Activated naive CD8-positive, alpha-beta T cell treated with anti-CD3 and anti-CD28 coated beads, Interleukin-2, amount 50 U/mL, for 24 hours (primary cell): ENCODE measurements around the gene SEC31A.

Experiments used
- ATAC-seq: fragments of 150-1000 bp; cut with Tn5 transposase; one replicate; pipeline ENCODE4 v1.10.0; 2021
- DNase-seq: peaks from one replicate; pipeline ENCODE4 v3.0.0; 2021
- H3K27ac Mint-ChIP-seq: one replicate; pipeline ENCODE4 v1.8.0; 2021; ENCODE audit warnings: mild to moderate bottlenecking, mixed read lengths
- H3K27me3 Mint-ChIP-seq: one replicate; pipeline ENCODE4 v1.8.0; 2021; ENCODE audit warnings: mixed read lengths
- H3K36me3 Mint-ChIP-seq: one replicate; pipeline ENCODE4 v1.8.0; 2021; ENCODE audit warnings: low read depth, mixed read lengths
- H3K4me1 Mint-ChIP-seq: one replicate; pipeline ENCODE4 v1.8.0; 2021; ENCODE audit warnings: mixed read lengths
- H3K4me3 Mint-ChIP-seq: one replicate; pipeline ENCODE4 v1.8.0; 2021; ENCODE audit warnings: mild to moderate bottlenecking, moderate library complexity, mixed read lengths
- H3K9me3 Mint-ChIP-seq: one replicate; pipeline ENCODE4 v1.8.0; 2021; ENCODE audit warnings: mixed read lengths

Gene SEC31A

GRCh38 chr4:82900411-82901182 is 9.6 kb upstream of the SEC31A start, which contains the start of gene THAP9:
Gene THAP9, plus strand, starts transcription at chr4:82900735. Its CDS starts 68 bp downstream, at chr4:82900803.
- ATAC-seq (peak; percentile 87), DNase-seq (peak; percentile 94)
- no peaks in the 10 kb centered on the region for H3K27me3 Mint-ChIP-seq
- H3K27ac Mint-ChIP-seq = no peak within 1 kb of the TSS
- peaks cover 31% of the 10 kb centered on the region for H3K36me3 Mint-ChIP-seq
- no peaks in the 10 kb centered on the region for H3K9me3 Mint-ChIP-seq
- no peak within 1 kb of the TSS for H3K4me3 Mint-ChIP-seq
- peaks cover 56% of the 10 kb centered on the region for H3K4me1 Mint-ChIP-seq

- ATAC-seq = no peak
- Mint-ChIP-seq H3K27ac (no peak overlapping the region), H3K9me3 (no peaks in the 10 kb centered on the region)
Measured at GRCh38 chr4:82900066-82900410, 9.1 kb upstream of the SEC31A start.

DNA sequence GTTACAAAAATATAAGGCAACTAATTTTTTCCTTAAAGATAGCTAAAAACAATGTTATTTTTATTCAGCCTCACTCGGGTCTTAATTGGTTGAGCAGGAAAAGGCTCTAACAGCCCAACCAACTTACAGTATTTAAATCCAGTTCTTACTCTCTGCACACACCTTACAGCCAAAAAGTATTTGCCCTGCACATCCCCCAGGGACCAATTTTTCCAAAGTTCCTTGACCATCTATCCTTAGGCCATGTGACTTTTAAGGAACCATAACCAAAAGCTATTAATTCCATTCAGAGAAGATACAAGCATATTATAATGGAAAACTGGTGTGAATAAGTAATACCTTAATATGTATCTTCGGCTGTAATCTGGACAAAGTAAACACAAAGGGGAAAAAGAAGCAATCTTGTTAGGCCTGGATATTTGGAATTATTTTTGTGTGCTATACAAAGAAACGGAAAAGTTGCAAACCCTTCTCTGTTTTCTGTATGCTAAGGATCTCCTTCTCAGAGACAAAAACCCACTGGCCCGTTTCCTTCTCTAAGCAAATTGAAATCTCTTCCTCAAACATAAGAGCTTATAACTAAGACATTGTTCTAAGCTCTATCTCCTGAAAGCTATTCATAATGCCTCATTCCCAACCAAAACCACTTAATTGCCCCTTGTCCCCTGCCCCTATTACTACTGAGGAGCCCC is 8.6 kb upstream of the SEC31A start:
- Mint-ChIP-seq H3K9me3 (no peaks in the 10 kb centered on the region), H3K27ac (no peak overlapping the region), H3K4me3 (no peak overlapping the region), H3K4me1 (peaks cover 52% of the 10 kb centered on the region), H3K27me3 (no peaks in the 10 kb centered on the region), H3K36me3 (peaks cover 37% of the 10 kb centered on the region)
- DNase-seq (no peak), ATAC-seq (no peak)

More at GRCh38 chr4:82900066-82900410, 9.1 kb upstream of the SEC31A start:
- Mint-ChIP-seq H3K4me3 (no peak overlapping the region), H3K36me3 (peaks cover 33% of the 10 kb centered on the region), H3K27me3 (no peaks in the 10 kb centered on the region), H3K4me1 (peaks cover 52% of the 10 kb centered on the region)
- DNase-seq = no peak

DNA sequence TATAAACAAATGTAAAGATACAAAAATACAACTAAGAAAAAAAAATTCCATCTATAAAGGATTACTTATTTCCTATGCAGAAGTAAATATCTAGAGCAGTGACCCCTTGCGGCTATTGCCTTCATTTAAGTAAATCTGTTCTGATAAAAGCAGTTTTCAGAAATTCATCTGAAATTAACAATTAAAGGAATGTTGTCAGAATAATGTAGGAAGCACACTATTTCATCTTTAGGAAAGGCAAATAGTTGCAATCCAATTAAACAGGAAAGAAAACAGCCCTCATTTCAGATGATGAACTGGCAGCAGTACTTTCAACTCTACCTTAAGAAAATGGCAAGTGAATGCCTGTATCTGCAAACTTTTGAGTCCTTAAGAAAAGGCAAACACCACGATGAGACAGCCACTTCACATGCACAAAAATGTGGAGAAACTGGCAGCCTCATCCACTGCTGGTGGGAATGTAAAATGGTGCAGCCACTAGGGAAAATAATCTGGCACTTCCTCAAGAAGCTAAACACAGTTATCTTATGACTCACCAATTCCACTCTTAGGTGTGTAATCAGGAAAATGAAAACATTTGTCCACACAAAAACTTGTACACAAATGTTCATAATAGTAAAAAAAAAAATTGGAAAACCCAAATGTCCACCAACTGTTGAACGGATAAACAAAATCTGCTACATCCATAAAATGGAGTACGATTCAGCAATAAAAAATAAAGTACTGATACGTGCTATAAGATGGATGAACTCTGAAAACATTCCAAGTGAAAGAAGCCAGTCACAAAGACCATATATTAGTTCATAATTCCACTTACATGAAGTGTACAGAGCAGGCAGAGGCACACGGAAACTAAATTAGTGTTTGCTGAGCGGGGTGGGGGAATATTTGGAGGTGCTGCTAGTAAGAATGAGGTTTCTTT is 7.6 kb upstream of the SEC31A start:
- no peak for DNase-seq

GRCh38 chr4:82896755-82897154 is 5.8 kb upstream of the SEC31A start:
- peaks cover 50% of the 10 kb centered on the region for H3K4me1 Mint-ChIP-seq
- no peak for DNase-seq
- no peaks in the 10 kb centered on the region for H3K9me3 Mint-ChIP-seq
- peak overlapping the region; percentile 19 for H3K4me3 Mint-ChIP-seq
- no peak for ATAC-seq
- H3K36me3 Mint-ChIP-seq = peaks cover 52% of the 10 kb centered on the region
- H3K27ac Mint-ChIP-seq = no peak overlapping the region
- no peaks in the 10 kb centered on the region for H3K27me3 Mint-ChIP-seq

More for the DNA sequence above, 7.6 kb upstream of the SEC31A start:
- H3K9me3 Mint-ChIP-seq = no peaks in the 10 kb centered on the region
- peaks cover 45% of the 10 kb centered on the region for H3K36me3 Mint-ChIP-seq
- H3K4me1 Mint-ChIP-seq = peaks cover 51% of the 10 kb centered on the region
- no peak overlapping the region for H3K4me3 Mint-ChIP-seq
- H3K27ac Mint-ChIP-seq = no peak overlapping the region
- H3K27me3 Mint-ChIP-seq = no peaks in the 10 kb centered on the region
- no peak for ATAC-seq

DNA sequence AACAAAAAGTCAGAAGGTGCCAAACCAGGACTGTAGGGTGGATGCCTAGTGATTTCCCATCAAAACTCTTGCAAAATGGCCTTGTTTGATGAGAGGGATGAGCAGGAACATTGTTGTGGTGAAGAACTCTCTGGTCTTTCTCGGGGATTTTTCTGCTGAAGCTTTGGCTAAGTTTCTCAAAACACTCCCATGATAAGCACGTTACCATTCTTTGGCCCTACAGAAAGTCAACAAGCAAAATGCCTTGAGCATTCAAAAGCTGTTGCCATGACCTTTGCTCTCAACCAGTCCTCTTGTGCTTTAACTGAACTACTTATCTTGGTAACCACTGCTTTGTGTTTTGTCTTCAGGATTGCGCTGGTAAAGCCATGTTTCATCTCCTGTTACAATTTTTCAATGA is 3.0 kb upstream of the SEC31A start:
- peaks cover 63% of the 10 kb centered on the region for H3K4me1 Mint-ChIP-seq
- ATAC-seq (no peak), DNase-seq (no peak)
- H3K27ac Mint-ChIP-seq = no peak overlapping the region
- peaks cover 52% of the 10 kb centered on the region for H3K36me3 Mint-ChIP-seq
- no peak overlapping the region for H3K4me3 Mint-ChIP-seq
- H3K27me3 Mint-ChIP-seq = no peaks in the 10 kb centered on the region
- no peaks in the 10 kb centered on the region for H3K9me3 Mint-ChIP-seq

DNA sequence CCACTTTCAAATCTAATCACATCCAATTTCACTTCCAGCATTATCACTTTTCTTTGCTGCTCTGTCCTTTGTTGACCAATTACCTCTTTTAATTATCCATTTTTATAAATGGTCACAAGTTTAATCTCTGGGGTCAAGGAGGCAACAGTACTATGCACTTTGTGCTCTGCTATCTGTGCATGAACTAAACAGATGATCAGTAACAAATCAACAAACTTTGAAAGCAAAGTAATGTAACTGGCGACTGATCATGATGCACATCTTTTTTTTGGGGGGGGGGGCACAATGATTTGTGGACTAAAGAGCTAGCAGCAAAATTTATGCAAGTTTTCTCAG is 1.5 kb upstream of the SEC31A start:
- H3K27me3 Mint-ChIP-seq = no peaks in the 10 kb centered on the region
- DNase-seq (no peak), ATAC-seq (no peak)
- H3K36me3 Mint-ChIP-seq = peaks cover 44% of the 10 kb centered on the region
- peak overlapping the region; percentile 92 for H3K27ac Mint-ChIP-seq
- H3K9me3 Mint-ChIP-seq = no peaks in the 10 kb centered on the region
- peak overlapping the region; percentile 95 for H3K4me3 Mint-ChIP-seq
- H3K4me1 Mint-ChIP-seq = peaks cover 59% of the 10 kb centered on the region

GRCh38 chr4:82891707-82892466 is 934 bp upstream of the SEC31A start:
- no peak for DNase-seq
- Mint-ChIP-seq H3K36me3 (peaks cover 43% of the 10 kb centered on the region), H3K9me3 (no peaks in the 10 kb centered on the region)

DNA sequence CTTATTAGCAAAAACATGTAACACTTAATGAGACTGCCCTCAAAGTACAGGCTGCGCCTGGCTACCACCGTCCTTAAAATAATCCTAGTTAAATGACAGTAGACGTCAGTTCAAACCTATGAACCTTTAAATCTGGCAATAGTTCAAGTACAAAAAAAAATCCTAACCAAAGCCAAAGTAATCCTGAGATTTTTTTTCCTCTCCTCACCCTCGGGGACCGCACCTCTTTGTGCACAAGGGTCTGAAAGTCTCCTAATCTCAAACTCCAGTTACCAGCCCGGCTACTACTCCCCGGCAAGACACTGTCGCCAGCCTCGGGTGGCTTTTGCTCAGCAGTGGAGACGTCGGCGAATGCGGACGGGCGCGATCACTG is 439 bp downstream of the SEC31A start:
- peak overlapping the region; percentile 92 for H3K27ac Mint-ChIP-seq
- no peaks in the 10 kb centered on the region for H3K27me3 Mint-ChIP-seq
- peaks cover 64% of the 10 kb centered on the region for H3K4me1 Mint-ChIP-seq
- no peaks in the 10 kb centered on the region for H3K9me3 Mint-ChIP-seq
- ATAC-seq (peak; percentile 68), DNase-seq (no peak)
- H3K36me3 Mint-ChIP-seq = peaks cover 32% of the 10 kb centered on the region
- peak overlapping the region; percentile 95 for H3K4me3 Mint-ChIP-seq

More at GRCh38 chr4:82891707-82892466, 934 bp upstream of the SEC31A start:
- Mint-ChIP-seq H3K4me3 (peak overlapping the region; percentile 95), H3K27ac (peak overlapping the region; percentile 92), H3K27me3 (no peaks in the 10 kb centered on the region), H3K4me1 (peaks cover 60% of the 10 kb centered on the region)
- ATAC-seq = no peak

GRCh38 chr4:82889287-82889686 is 1.7 kb downstream of the SEC31A start:
- Mint-ChIP-seq H3K27ac (peak overlapping the region; percentile 92), H3K9me3 (no peaks in the 10 kb centered on the region), H3K4me1 (peaks cover 64% of the 10 kb centered on the region), H3K27me3 (no peaks in the 10 kb centered on the region), H3K36me3 (peaks cover 24% of the 10 kb centered on the region), H3K4me3 (peak overlapping the region; percentile 95)
- ATAC-seq = no peak
- DNase-seq = no peak

- DNase-seq (no peak), ATAC-seq (no peak)
- no peaks in the 10 kb centered on the region for H3K27me3 Mint-ChIP-seq
- H3K4me3 Mint-ChIP-seq = no peak overlapping the region
- peaks cover 40% of the 10 kb centered on the region for H3K4me1 Mint-ChIP-seq
- H3K27ac Mint-ChIP-seq = no peak overlapping the region
- H3K36me3 Mint-ChIP-seq = peaks cover 14% of the 10 kb centered on the region
- H3K9me3 Mint-ChIP-seq = no peaks in the 10 kb centered on the region
Measured at GRCh38 chr4:82886147-82886942, 4.6 kb downstream of the SEC31A start.

DNA sequence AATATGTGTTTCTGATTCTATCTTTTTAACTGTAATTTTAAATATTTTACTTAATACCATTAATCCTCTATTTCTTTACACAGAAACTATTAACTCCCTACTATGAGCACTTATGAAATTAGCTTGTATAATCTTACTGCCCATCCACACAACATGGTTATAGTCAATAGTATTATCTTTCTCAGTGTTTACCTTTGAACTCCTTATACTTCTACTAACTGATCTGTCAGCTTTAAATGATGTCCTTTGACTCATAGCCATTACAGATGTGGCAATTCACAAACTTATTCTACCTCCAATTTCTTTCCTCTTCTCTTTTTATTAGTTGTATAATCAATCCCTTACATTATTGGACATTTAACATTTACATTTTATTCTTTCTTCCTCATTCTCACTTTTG is 5.5 kb downstream of the SEC31A start:
- no peak overlapping the region for H3K4me3 Mint-ChIP-seq
- H3K27ac Mint-ChIP-seq = no peak overlapping the region
- DNase-seq = no peak
- ATAC-seq = no peak
- H3K27me3 Mint-ChIP-seq = no peaks in the 10 kb centered on the region
- H3K4me1 Mint-ChIP-seq = peaks cover 38% of the 10 kb centered on the region
- peaks cover 13% of the 10 kb centered on the region for H3K36me3 Mint-ChIP-seq
- no peaks in the 10 kb centered on the region for H3K9me3 Mint-ChIP-seq

- Mint-ChIP-seq H3K4me3 (no peak overlapping the region), H3K9me3 (no peaks in the 10 kb centered on the region), H3K4me1 (peaks cover 29% of the 10 kb centered on the region), H3K36me3 (peaks cover 47% of the 10 kb centered on the region), H3K27me3 (no peaks in the 10 kb centered on the region), H3K27ac (no peak overlapping the region)
- DNase-seq (no peak), ATAC-seq (no peak)
Measured at GRCh38 chr4:82868572-82868971, 22.4 kb downstream of the SEC31A start.
